Measurements from ENCODE around the gene C1R.

C1R gene

GRCh38 chr12:7035463-7035862, 56.8 kb downstream of the C1R start:
- no peak for DNase-seq (ENCODE audit: low spot score)

GRCh38 chr12:7034464-7034863, 57.8 kb downstream of the C1R start:
- no peak for DNase-seq (ENCODE audit: low spot score)

GRCh38 chr12:7032990-7033389, 59.3 kb downstream of the C1R start:
- DNase-seq (ENCODE audit: low spot score), result no peak

GRCh38 chr12:7031306-7031705, 60.9 kb downstream of the C1R start:
- no peak for DNase-seq (ENCODE audit: low spot score)
